ENCODE data around the gene FLT4. TPM values are rescaled to one million over a fixed set of nuclear protein-coding genes. Genes with fewer than 3 reads are reported as not detected.

FLT4 gene
- total RNA-seq, 1 donor from 2014 or later = 2.0 TPM

DNA sequence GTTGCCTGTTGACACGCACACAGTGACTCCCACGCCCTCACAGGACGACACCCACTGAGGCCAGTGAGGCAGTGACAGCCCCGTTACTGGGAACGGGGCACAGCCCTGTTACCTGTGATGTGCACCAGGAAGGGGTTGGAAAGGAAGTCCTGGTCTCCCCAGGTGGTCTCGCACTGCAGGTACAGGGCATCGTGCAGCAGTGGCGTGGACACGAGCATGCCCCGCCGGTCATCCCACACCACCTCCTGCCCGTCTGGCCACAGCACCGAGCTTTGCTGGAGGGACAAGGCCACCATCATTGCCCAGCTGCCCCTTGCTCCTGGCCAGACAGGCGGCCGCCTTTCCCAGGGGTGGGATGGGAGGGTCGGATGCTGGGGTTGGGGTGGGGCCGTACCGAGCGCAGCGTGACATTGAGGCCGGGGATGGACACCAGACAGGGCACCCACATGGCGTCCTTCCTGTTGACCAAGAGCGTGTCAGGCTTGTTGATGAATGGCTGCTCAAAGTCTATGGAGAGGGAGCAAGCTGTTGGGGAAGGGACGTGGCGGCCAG, 19.5 kb downstream of the FLT4 start:
- no peaks in the 10 kb centered on the region for H3K4me1 Mint-ChIP-seq (ENCODE audit: low read depth)
- no peak for DNase-seq (ENCODE audit: low spot score, unreplicated experiment)
- H3K36me3 Mint-ChIP-seq (ENCODE audit: insufficient read depth) = no peaks in the 10 kb centered on the region
- H3K27ac Mint-ChIP-seq = no peak overlapping the region
- TF ChIP-seq, protein P1, sequence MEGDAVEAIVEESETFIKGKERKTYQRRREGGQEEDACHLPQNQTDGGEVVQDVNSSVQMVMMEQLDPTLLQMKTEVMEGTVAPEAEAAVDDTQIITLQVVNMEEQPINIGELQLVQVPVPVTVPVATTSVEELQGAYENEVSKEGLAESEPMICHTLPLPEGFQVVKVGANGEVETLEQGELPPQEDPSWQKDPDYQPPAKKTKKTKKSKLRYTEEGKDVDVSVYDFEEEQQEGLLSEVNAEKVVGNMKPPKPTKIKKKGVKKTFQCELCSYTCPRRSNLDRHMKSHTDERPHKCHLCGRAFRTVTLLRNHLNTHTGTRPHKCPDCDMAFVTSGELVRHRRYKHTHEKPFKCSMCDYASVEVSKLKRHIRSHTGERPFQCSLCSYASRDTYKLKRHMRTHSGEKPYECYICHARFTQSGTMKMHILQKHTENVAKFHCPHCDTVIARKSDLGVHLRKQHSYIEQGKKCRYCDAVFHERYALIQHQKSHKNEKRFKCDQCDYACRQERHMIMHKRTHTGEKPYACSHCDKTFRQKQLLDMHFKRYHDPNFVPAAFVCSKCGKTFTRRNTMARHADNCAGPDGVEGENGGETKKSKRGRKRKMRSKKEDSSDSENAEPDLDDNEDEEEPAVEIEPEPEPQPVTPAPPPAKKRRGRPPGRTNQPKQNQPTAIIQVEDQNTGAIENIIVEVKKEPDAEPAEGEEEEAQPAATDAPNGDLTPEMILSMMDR (IDR thresholded peaks at IDR 0.05; ENCODE audit: unreplicated experiment) = no peak
- H3K9me3 Mint-ChIP-seq (ENCODE audit: low read depth) = no peaks in the 10 kb centered on the region
- H3K27me3 Mint-ChIP-seq = peaks cover 15% of the 10 kb centered on the region
- no peak overlapping the region for H3K4me3 Mint-ChIP-seq (ENCODE audit: low read depth)

DNA sequence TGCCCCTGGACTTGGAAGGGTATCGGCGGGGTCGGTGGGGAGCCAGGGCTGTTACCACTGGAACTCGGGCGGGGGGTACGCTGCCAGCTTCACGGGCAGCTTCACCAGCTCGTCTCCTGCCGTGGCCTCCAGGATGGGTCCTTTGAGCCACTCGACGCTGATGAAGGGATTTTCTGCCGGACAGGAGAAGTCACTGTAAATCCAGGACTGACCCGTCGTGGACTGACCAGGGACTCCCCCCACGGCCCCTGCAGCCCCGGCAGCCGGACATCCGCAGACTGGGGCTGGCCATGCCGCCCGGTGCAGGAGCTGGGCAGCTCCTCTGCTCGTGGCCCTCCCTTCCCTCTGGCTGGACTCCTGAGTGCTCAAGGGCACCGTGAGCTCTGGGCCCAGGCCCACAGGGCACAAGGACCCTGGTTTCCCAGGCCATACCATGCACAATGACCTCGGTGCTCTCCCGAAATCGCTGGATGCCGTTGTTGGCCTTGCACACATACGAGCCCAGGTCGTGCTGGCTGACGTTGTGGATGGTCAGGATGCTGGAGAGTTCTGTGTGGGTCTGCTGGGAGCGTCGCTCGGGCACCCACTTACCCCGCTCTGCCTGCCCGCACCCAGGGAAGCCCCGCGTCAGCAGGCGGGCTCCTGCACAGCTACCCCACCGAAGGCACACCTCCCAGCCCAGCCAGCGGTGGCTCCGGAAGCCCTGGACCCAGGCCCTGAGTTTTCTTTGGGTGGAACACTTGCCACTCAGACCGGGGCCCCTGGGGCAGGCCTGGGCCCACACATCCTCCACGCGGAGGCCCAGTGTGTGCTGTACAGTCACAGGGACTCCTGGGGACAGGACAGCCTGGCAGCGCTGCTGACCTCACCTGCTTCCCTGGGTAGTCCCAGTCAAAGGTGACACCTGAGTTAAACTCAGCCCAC, 20.3 kb downstream of the FLT4 start:
- Mint-ChIP-seq H3K27me3 (peaks cover 16% of the 10 kb centered on the region), H3K4me1 (ENCODE audit: low read depth) (no peaks in the 10 kb centered on the region), H3K9me3 (ENCODE audit: low read depth) (no peaks in the 10 kb centered on the region), H3K27ac (no peak overlapping the region), H3K36me3 (ENCODE audit: insufficient read depth) (no peaks in the 10 kb centered on the region), H3K4me3 (ENCODE audit: low read depth) (no peak overlapping the region)
- TF ChIP-seq, protein P1 (IDR thresholded peaks at IDR 0.05; ENCODE audit: unreplicated experiment) = no peak
- no peak for DNase-seq (ENCODE audit: low spot score, unreplicated experiment)

DNA sequence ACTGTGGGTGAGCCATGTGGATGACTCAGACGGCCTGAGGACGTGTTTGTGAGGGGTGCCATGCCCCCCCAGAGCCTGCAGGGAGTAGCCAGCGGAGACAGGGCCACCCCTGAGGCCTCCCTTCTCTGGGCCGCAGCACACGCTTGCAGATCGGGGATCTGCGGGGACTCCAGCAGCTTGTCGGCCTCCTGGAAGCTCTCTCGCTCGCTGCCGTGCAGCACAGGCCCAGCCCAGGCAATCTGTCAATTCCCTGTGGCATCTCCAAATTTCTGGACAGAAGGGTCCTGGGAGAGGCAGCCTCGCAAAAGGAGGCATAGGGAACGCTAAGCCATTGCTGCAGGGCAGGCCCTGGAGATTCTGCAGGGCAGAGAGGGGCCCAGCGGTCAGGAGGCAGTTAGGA, 21.2 kb downstream of the FLT4 start:
- no peak overlapping the region for H3K27ac Mint-ChIP-seq
- DNase-seq (ENCODE audit: low spot score, unreplicated experiment) = no peak
- H3K9me3 Mint-ChIP-seq (ENCODE audit: low read depth) = no peaks in the 10 kb centered on the region
- H3K4me1 Mint-ChIP-seq (ENCODE audit: low read depth) = no peaks in the 10 kb centered on the region
- peaks cover 14% of the 10 kb centered on the region for H3K27me3 Mint-ChIP-seq
- TF ChIP-seq, protein P1 (IDR thresholded peaks at IDR 0.05; ENCODE audit: unreplicated experiment) = no peak
- no peak overlapping the region for H3K4me3 Mint-ChIP-seq (ENCODE audit: low read depth)
- no peaks in the 10 kb centered on the region for H3K36me3 Mint-ChIP-seq (ENCODE audit: insufficient read depth)

DNA sequence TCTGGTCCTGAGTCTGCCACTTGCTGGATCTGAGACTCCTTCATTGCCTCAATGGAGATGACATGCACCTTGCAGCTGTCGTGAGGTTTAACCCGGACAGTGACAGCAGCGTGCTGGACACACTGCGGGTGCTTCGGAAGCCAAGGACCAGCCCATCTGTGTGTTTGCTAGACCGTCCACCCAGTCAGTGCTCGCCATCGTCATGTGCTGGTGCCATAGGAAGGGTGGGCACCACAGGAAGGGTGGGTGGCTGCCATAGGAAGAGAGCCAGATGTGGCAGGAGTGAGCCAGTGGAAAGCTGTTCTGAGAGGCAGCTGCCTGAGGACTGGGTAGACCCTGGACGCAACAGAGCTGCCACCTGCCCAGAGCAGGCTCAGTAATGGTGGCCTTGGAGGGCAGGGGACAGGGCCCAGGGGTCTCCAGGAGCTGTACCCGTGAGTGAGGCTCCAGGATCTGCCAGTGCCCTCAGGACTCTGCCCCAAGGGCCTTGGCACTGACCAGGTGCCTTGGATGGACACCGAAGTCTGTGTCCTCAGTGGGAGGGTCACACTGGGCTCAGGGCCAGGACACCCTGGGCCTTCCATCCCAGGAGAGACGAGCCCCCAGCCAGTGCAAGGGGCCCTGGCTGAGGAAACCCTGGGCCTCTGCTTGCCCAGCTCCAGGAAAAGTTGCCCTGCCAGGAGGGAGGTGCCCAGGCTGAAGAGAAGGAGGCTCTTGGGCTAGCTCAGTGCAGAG, 21.8 kb downstream of the FLT4 start:
- Mint-ChIP-seq H3K4me1 (ENCODE audit: low read depth) (no peaks in the 10 kb centered on the region), H3K27ac (no peak overlapping the region), H3K9me3 (ENCODE audit: low read depth) (no peaks in the 10 kb centered on the region), H3K4me3 (ENCODE audit: low read depth) (no peak overlapping the region), H3K36me3 (ENCODE audit: insufficient read depth) (no peaks in the 10 kb centered on the region), H3K27me3 (peaks cover 13% of the 10 kb centered on the region)
- TF ChIP-seq, protein P1 (IDR thresholded peaks at IDR 0.05; ENCODE audit: unreplicated experiment) = no peak
- DNase-seq (ENCODE audit: low spot score, unreplicated experiment) = no peak

DNA sequence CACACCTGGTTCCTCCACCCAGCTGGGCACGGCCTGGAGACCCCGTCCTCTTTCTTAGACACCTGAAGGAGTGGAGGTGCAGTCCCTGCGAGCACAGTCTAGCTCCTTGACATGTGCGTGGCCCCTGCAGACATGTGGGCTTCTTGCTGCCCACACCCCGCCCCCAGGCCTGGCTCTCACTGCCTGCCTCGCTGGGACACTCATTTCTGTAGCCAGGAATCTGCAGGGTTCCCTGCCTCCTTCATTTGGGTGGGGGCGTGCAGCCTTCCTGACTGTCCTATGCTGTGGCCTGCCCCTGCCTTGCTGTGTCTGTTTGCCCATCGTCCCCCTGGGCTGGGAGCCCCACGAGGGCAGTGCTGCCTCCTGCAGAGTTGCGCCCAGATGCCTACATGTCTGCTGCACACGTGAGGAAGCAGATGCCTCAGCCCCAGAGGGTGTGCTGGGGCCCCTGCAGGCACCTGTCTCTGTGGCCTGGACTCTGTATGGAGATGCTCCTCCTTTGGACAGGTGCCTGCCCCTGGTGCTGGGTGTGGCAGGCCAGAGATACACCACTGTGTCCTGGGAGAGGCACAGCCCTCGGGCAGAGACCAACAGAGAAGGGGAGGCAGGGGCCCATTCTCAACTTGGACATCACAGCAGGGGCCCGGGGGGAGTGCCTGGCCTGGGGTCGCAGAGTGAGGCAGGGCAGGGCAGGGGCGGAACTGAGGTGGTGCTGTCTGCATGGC, 22.6 kb downstream of the FLT4 start:
- no peaks in the 10 kb centered on the region for H3K4me1 Mint-ChIP-seq (ENCODE audit: low read depth)
- H3K27me3 Mint-ChIP-seq = peaks cover 14% of the 10 kb centered on the region
- no peak overlapping the region for H3K27ac Mint-ChIP-seq
- TF ChIP-seq, protein P1 (IDR thresholded peaks at IDR 0.05; ENCODE audit: unreplicated experiment) = no peak
- no peak overlapping the region for H3K4me3 Mint-ChIP-seq (ENCODE audit: low read depth)
- no peaks in the 10 kb centered on the region for H3K36me3 Mint-ChIP-seq (ENCODE audit: insufficient read depth)
- DNase-seq (ENCODE audit: low spot score, unreplicated experiment) = no peak
- no peaks in the 10 kb centered on the region for H3K9me3 Mint-ChIP-seq (ENCODE audit: low read depth)

All from progenitor cell of endocrine pancreas (in vitro differentiated cells).